Measurements from ENCODE around the gene GGT7. TPM values are rescaled to one million over a fixed set of nuclear protein-coding genes. Genes with fewer than 3 reads are reported as not detected.

GGT7 gene
- total RNA-seq, 1 donor from 2014 or later, result 17.3 TPM

DNA sequence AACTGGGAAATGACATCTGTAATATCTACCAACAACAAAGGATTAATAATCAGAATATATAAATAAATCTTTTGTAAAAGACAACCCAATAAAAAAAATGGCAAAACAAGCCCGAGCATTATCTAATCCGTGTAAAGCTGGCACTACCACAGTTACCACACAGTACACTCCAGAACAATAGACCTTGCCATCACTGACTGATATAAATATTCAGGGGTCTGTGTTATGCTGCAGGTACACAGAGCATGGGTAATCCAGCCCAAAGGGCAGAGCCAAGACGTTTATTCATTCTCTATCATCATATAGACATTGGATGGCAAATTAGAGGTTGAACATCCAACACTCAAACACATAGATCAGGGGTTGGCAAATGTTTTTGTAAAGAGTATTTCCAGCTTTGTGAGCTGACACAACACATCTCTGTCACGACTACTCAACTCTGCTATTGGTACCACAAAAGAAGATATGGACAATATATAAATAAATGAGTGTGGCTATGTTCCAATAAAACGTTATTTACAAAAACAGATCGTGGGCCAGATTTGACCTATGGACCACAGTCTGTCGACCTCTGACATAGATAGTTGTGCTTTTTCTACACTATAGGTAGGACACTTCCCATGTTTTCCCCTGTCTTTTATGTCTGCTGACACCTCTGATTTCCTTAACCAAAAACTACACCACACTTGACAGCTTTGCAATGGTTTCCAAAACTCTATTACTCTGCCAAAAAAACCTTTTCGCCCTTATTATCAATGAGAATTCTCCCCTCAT is 51.7 kb downstream of the GGT7 start:
- Histone ChIP-seq H3K4me2 (ENCODE audit: low read length) (no peak overlapping the region), H2AFZ (ENCODE audit: low read depth, low read length) (no peak overlapping the region), H3K4me3 (ENCODE audit: insufficient read depth, low read depth, low read length) (no peak overlapping the region), H3K36me3 (ENCODE audit: insufficient read depth, low read length) (no peaks in the 10 kb centered on the region), H4K20me1 (ENCODE audit: insufficient read depth, low read length) (peaks cover 85% of the 10 kb centered on the region), H3K79me2 (ENCODE audit: insufficient read depth, low read length) (peaks cover 92% of the 10 kb centered on the region), H3K4me1 (ENCODE audit: insufficient read depth, low read length) (no peaks in the 10 kb centered on the region), H3K27me3 (ENCODE audit: insufficient read depth, low read length) (no peaks in the 10 kb centered on the region), H3K27ac (ENCODE audit: low read depth, low read length) (no peak overlapping the region), H3K9ac (ENCODE audit: low read length) (no peak overlapping the region), H3K9me3 (ENCODE audit: insufficient read depth, low read depth, low read length) (no peaks in the 10 kb centered on the region)
- peaks cover 10% of the 10 kb centered on the region for H3K36me3 Mint-ChIP-seq (ENCODE audit: low read depth, unreplicated experiment)
- TF ChIP-seq, protein P1, sequence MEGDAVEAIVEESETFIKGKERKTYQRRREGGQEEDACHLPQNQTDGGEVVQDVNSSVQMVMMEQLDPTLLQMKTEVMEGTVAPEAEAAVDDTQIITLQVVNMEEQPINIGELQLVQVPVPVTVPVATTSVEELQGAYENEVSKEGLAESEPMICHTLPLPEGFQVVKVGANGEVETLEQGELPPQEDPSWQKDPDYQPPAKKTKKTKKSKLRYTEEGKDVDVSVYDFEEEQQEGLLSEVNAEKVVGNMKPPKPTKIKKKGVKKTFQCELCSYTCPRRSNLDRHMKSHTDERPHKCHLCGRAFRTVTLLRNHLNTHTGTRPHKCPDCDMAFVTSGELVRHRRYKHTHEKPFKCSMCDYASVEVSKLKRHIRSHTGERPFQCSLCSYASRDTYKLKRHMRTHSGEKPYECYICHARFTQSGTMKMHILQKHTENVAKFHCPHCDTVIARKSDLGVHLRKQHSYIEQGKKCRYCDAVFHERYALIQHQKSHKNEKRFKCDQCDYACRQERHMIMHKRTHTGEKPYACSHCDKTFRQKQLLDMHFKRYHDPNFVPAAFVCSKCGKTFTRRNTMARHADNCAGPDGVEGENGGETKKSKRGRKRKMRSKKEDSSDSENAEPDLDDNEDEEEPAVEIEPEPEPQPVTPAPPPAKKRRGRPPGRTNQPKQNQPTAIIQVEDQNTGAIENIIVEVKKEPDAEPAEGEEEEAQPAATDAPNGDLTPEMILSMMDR (IDR thresholded peaks at IDR 0.05; ENCODE audit: insufficient read depth, low read depth, low read length), result no peak
- TF ChIP-seq EZH2 (IDR thresholded peaks at IDR 0.05; ENCODE audit: insufficient read depth, low read length), result no peak
- H3K4me3 Mint-ChIP-seq (ENCODE audit: unreplicated experiment), result no peak overlapping the region
- no peaks in the 10 kb centered on the region for H3K9me3 Mint-ChIP-seq (ENCODE audit: unreplicated experiment)
- H3K27ac Mint-ChIP-seq (ENCODE audit: unreplicated experiment), result no peak overlapping the region
- DNase-seq (ENCODE audit: low read depth) (no peak), FAIRE-seq (no peak)
- peaks cover 16% of the 10 kb centered on the region for H3K4me1 Mint-ChIP-seq (ENCODE audit: low read depth, unreplicated experiment)
- H3K27me3 Mint-ChIP-seq (ENCODE audit: low read depth, unreplicated experiment), result no peaks in the 10 kb centered on the region

DNA sequence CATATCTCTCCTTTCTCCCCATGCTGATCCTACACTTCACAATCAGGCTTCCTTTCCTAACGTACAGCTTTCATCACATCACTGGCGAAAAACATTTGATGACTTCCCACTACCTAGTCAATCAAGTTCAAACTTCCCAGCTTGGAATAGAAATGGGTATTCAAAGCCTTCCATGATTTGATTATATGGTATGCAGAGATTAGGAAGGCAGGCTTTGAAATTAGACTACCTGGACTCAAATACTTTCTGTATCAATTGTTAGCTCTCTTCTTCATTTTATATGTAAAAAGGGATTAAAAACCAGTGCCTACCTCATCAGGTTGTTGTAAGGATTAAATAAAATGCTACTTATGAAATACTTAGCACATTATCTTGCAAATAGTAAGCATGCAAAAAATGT is 54.9 kb downstream of the GGT7 start:
- no peaks in the 10 kb centered on the region for H3K27me3 Mint-ChIP-seq (ENCODE audit: low read depth, unreplicated experiment)
- H3K4me1 Mint-ChIP-seq (ENCODE audit: low read depth, unreplicated experiment), result peaks cover 19% of the 10 kb centered on the region
- FAIRE-seq (no peak), DNase-seq (ENCODE audit: low read depth) (no peak)
- H3K27ac Mint-ChIP-seq (ENCODE audit: unreplicated experiment), result no peak overlapping the region
- Histone ChIP-seq H3K9ac (ENCODE audit: low read length) (no peak overlapping the region), H3K9me3 (ENCODE audit: insufficient read depth, low read depth, low read length) (no peaks in the 10 kb centered on the region), H3K36me3 (ENCODE audit: insufficient read depth, low read length) (no peaks in the 10 kb centered on the region), H3K4me2 (ENCODE audit: low read length) (no peak overlapping the region), H3K79me2 (ENCODE audit: insufficient read depth, low read length) (peaks cover 99% of the 10 kb centered on the region), H3K27me3 (ENCODE audit: insufficient read depth, low read length) (no peaks in the 10 kb centered on the region), H3K4me3 (ENCODE audit: insufficient read depth, low read depth, low read length) (no peak overlapping the region), H2AFZ (ENCODE audit: low read depth, low read length) (no peak overlapping the region), H3K4me1 (ENCODE audit: insufficient read depth, low read length) (peaks cover 3% of the 10 kb centered on the region), H3K27ac (ENCODE audit: low read depth, low read length) (no peak overlapping the region), H4K20me1 (ENCODE audit: insufficient read depth, low read length) (peaks cover 88% of the 10 kb centered on the region)
- no peaks in the 10 kb centered on the region for H3K9me3 Mint-ChIP-seq (ENCODE audit: unreplicated experiment)
- no peak overlapping the region for H3K4me3 Mint-ChIP-seq (ENCODE audit: unreplicated experiment)
- peaks cover 8% of the 10 kb centered on the region for H3K36me3 Mint-ChIP-seq (ENCODE audit: low read depth, unreplicated experiment)
- TF ChIP-seq EZH2 (IDR thresholded peaks at IDR 0.05; ENCODE audit: insufficient read depth, low read length), result no peak
- TF ChIP-seq, protein P1 (IDR thresholded peaks at IDR 0.05; ENCODE audit: insufficient read depth, low read depth, low read length), result no peak

DNA sequence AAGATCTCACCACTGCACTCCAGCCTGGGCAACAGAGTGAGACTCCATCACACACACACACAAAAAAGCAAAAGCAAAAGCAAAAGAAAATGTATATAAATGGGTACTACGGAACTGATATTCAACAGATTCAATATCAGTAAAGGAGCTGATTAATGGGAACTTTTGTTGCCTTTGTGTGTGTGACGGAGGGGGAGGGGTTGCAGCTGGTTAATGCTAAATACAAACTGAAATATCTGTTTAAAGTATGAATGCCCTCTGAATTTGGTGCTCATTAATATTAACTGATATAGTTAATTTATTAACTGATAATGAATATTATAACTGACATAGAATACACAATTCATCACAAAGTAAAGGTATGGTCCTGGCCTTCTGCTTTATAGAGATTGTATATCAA is 55.6 kb downstream of the GGT7 start:
- Histone ChIP-seq H3K9ac (ENCODE audit: low read length) (no peak overlapping the region), H2AFZ (ENCODE audit: low read depth, low read length) (no peak overlapping the region), H3K4me2 (ENCODE audit: low read length) (no peak overlapping the region), H3K27ac (ENCODE audit: low read depth, low read length) (no peak overlapping the region), H3K36me3 (ENCODE audit: insufficient read depth, low read length) (no peaks in the 10 kb centered on the region), H4K20me1 (ENCODE audit: insufficient read depth, low read length) (peaks cover 87% of the 10 kb centered on the region), H3K9me3 (ENCODE audit: insufficient read depth, low read depth, low read length) (no peaks in the 10 kb centered on the region), H3K79me2 (ENCODE audit: insufficient read depth, low read length) (peaks cover 99% of the 10 kb centered on the region), H3K4me3 (ENCODE audit: insufficient read depth, low read depth, low read length) (no peak overlapping the region), H3K4me1 (ENCODE audit: insufficient read depth, low read length) (peaks cover 3% of the 10 kb centered on the region), H3K27me3 (ENCODE audit: insufficient read depth, low read length) (no peaks in the 10 kb centered on the region)
- FAIRE-seq (no peak), DNase-seq (ENCODE audit: low read depth) (no peak)
- Mint-ChIP-seq H3K36me3 (ENCODE audit: low read depth, unreplicated experiment) (peaks cover 3% of the 10 kb centered on the region), H3K4me1 (ENCODE audit: low read depth, unreplicated experiment) (peaks cover 13% of the 10 kb centered on the region), H3K27ac (ENCODE audit: unreplicated experiment) (no peak overlapping the region), H3K27me3 (ENCODE audit: low read depth, unreplicated experiment) (no peaks in the 10 kb centered on the region), H3K9me3 (ENCODE audit: unreplicated experiment) (no peaks in the 10 kb centered on the region), H3K4me3 (ENCODE audit: unreplicated experiment) (no peak overlapping the region)
- no peak for TF ChIP-seq EZH2 (IDR thresholded peaks at IDR 0.05; ENCODE audit: insufficient read depth, low read length)
- TF ChIP-seq, protein P1 (IDR thresholded peaks at IDR 0.05; ENCODE audit: insufficient read depth, low read depth, low read length), result no peak
